Upper lobe of right lung (tissue), 1 donor: ENCODE data around the gene C16orf96. TPM values are rescaled to one million over a fixed set of nuclear protein-coding genes. Genes with fewer than 3 reads are reported as not detected.

ENCODE experiments used
- ATAC-seq: fragments of 200-7000 bp; cut with Tn5 transposase; one replicate; pipeline ENCODE4 v1.9.1; 2020; ENCODE audit warnings: mild to moderate bottlenecking, moderate library complexity
- DNase-seq: peaks from one replicate; pipeline ENCODE4 v3.0.0-alpha.2; 2020
- H3K27ac ChIP-seq: fragments of 200-600 bp; one replicate; pipeline ENCODE4 v1.8.0; 2022
- H3K27me3 ChIP-seq: fragments of 200-600 bp; one replicate; pipeline ENCODE4 v1.8.0; 2022; ENCODE audit warnings: mild to moderate bottlenecking
- H3K36me3 ChIP-seq: fragments of 200-600 bp; one replicate; pipeline ENCODE4 v1.8.0; 2022
- H3K4me1 ChIP-seq: fragments of 200-600 bp; one replicate; pipeline ENCODE4 v1.8.0; 2022
- H3K4me3 ChIP-seq: fragments of 200-600 bp; one replicate; pipeline ENCODE4 v1.8.0; 2022; ENCODE audit warnings: mild to moderate bottlenecking
- H3K9me3 ChIP-seq: fragments of 200-600 bp; one replicate; pipeline ENCODE4 v1.8.0; 2022
- CTCF ChIP-seq: fragments of 200-600 bp; IDR thresholded peaks from one replicate; pipeline ENCODE4 v1.8.0; 2022; ENCODE audit warnings: antibody characterized with exemption
- intact Hi-C: fragments of 100-400 bp; cut with DNase I; formaldehyde crosslinking; loops from one replicate; pipeline ENCODE4 v1.11.0; 2022
- total RNA-seq: library from RNA; stranded (reverse); fragmentation: NEBNext Ultra II Directional; extraction: Animal tissue kit (Norgen Biotek cat#: 25700); gene quantifications from one replicate; pipeline ENCODE4 v1.2.1, GENCODE V29; 2021
- donor health status: DM: no; HTN: yes; CAD: no; lungs with severe emphysema.

The C16orf96 gene
- total RNA-seq, 1 donor from 2014 or later = 0.32 TPM

- Histone ChIP-seq H3K27me3 (no peaks in the 10 kb centered on the region), H3K27ac (peak overlapping the region; percentile 75), H3K9me3 (no peaks in the 10 kb centered on the region), H3K4me3 (no peak overlapping the region), H3K4me1 (peaks cover 42% of the 10 kb centered on the region), H3K36me3 (peaks cover 48% of the 10 kb centered on the region)
- DNase-seq = no peak
- no peak for TF ChIP-seq CTCF
- intact Hi-C loops = no loop called here
- no peak for ATAC-seq
These were observed 42.3 kb upstream of the C16orf96 start for GRCh38 chr16:4513881-4514280.

- peak overlapping the region; percentile 75 for H3K27ac ChIP-seq
- no peaks in the 10 kb centered on the region for H3K9me3 ChIP-seq
- peaks cover 40% of the 10 kb centered on the region for H3K36me3 ChIP-seq
- H3K27me3 ChIP-seq = no peaks in the 10 kb centered on the region
- DNase-seq (no peak), ATAC-seq (peak; percentile 10)
- peaks cover 42% of the 10 kb centered on the region for H3K4me1 ChIP-seq
- TF ChIP-seq CTCF = no peak
- intact Hi-C loops = no loop called here
- no peak overlapping the region for H3K4me3 ChIP-seq
These were observed 41.5 kb upstream of the C16orf96 start for GRCh38 chr16:4514606-4515005.

DNA sequence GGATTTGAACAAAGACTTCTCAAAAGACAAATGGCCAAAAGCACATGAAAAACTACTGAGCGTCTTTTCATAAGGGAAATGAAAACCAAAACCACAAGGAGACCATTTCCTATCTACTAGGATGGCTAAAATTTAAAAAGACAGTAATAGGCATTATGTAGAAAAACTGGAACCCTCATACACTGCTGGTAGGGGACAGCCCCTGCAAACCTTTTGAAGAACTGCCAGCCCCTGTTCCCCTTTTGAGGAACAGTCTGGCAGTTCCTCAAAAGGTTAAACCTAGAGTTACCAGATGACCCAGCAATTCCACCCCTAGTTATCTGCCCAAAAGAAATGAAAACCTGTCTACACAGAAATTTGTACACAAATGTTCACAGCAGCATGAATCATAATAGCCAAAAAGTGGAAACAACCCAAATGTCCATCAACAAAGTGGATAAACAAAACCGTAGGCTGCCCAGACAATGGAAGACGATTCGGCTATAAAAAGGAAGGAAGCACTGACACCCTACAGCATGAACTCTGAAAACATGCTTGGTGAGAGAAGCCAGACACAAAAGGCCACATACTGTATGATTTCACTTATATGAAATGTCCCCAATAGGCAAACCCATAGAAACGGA, 40.4 kb upstream of the C16orf96 start:
- Histone ChIP-seq H3K4me3 (no peak overlapping the region), H3K4me1 (peaks cover 42% of the 10 kb centered on the region), H3K27ac (peak overlapping the region; percentile 75), H3K36me3 (peaks cover 29% of the 10 kb centered on the region), H3K27me3 (no peaks in the 10 kb centered on the region), H3K9me3 (no peaks in the 10 kb centered on the region)
- intact Hi-C loops = no loop called here
- ATAC-seq = peak; percentile 63
- no peak for TF ChIP-seq CTCF
- DNase-seq = no peak

DNA sequence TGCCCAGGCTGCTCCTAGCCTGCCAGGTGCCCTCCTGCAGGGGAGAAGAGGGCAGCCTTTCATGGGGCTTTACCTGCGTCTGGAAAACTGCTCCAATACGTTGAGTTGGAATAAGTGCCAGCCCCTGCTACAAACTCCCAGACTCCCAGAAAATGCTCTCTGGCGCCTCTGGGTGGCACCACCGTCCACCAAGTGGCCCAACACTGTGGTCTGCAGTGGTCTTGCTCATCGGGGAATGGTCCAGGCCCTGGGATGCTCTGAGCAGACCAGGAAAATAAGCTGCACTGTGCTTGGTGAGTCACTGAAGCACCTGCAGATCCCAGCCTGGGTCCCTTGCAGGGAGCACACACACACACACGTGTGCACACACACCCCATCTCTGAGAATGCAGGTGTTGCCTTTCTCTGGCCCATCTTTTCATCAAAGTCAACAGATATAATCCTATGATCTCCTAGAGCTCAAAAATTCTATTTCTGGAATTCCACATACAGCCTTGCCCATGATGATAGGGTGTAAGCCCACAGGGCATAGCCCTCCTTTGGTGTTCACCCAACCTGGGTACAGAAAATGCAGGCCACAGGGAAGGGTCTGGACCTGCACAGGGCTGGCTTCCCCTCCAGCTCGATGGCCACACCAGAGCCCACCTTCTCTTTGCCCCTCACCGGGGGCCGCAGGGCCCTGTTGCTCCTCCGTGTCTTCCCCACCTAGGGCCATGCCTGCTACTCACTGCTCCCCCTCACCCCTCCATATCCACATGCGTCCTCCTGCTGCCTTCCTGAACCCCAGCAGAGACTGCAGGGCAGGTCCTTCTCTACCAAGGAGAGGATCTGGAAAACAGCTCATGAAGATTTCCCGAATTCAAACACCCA, 38.1 kb upstream of the C16orf96 start:
- H3K9me3 ChIP-seq = no peaks in the 10 kb centered on the region
- H3K4me3 ChIP-seq = no peak overlapping the region
- H3K4me1 ChIP-seq = peaks cover 32% of the 10 kb centered on the region
- H3K27me3 ChIP-seq = no peaks in the 10 kb centered on the region
- H3K36me3 ChIP-seq = peaks cover 10% of the 10 kb centered on the region
- intact Hi-C loops = no loop called here
- H3K27ac ChIP-seq = no peak overlapping the region
- peak; percentile 57 for DNase-seq
- peak; percentile 55 for TF ChIP-seq CTCF
- peak; percentile 19 for ATAC-seq

DNA sequence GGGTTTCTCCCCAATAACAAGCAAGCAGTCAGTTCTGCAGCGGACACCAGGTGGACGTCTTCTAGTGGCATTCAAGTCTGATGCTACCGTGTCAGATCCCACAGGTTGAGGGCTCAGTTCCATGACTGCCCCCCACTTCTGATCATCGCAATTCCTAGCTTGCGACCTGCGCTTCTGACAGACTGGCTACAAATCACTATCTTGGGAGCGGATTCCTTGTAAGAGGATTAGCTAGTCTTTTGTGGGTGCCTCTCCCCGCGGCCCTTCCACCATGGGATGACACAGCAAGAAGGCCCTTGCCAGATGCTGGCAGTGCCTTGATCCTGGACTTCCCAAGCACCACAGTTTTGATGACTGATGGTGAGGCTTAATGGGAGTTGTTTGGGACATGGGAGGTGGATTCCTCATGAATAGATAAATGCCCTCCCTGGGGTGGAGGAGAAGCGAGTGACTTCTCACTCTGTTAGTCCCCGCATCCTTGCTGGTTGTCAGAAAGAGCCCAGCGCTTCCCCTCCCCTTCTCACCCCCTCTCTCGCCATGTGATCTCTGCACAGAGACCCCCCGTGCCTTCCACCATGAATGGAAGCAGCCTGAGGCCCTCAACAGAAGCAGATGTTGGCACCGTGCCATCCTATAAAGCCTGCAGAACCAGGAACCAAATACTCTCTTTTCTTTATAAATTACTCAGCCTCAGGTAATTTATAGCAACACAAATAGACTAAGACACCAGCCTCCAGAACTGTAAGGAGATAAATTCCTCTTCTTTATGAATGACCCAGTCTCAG, 36.7 kb upstream of the C16orf96 start:
- TF ChIP-seq CTCF = no peak
- ATAC-seq (no peak), DNase-seq (no peak)
- H3K4me3 ChIP-seq = no peak overlapping the region
- intact Hi-C loops = loop anchor here (10.0 kb wide), 1 partner anchor 55 kb away; no protein-coding TSS in a partner anchor
- no peaks in the 10 kb centered on the region for H3K27me3 ChIP-seq
- no peaks in the 10 kb centered on the region for H3K9me3 ChIP-seq
- H3K4me1 ChIP-seq = peaks cover 21% of the 10 kb centered on the region
- no peaks in the 10 kb centered on the region for H3K36me3 ChIP-seq
- H3K27ac ChIP-seq = no peak overlapping the region
